Renal pelvis (tissue), 4 donors: ENCODE data around the gene FGFR3. TPM values are rescaled to one million over a fixed set of nuclear protein-coding genes. Genes with fewer than 3 reads are reported as not detected.
"Not testable (repeated sequence)": the region's sequence is repeated elsewhere in the genome, so short reads cannot be mapped to it uniquely, and the experiment has no call there.

Experiments used
- DNase-seq: peaks from one replicate; pipeline ENCODE4 v3.0.0-alpha.2; 2013
- polyA plus RNA-seq, 3 donors: library from polyadenylated mRNA; unstranded; fragments of 120-200 nt; gene quantifications; one replicate each; pipeline ENCODE4 v1.2.1, GENCODE V29; 2013; ENCODE audit not compliant: insufficient read length in 3 of 3

Gene FGFR3
- polyA plus RNA-seq, 3 donors = 106 to 147 (median 144) TPM

GRCh38 chr4:1837069-1837468, 44.0 kb downstream of the FGFR3 start:
- DNase-seq = no peak

GRCh38 chr4:1839282-1839681, 46.2 kb downstream of the FGFR3 start:
- no peak for DNase-seq

DNA sequence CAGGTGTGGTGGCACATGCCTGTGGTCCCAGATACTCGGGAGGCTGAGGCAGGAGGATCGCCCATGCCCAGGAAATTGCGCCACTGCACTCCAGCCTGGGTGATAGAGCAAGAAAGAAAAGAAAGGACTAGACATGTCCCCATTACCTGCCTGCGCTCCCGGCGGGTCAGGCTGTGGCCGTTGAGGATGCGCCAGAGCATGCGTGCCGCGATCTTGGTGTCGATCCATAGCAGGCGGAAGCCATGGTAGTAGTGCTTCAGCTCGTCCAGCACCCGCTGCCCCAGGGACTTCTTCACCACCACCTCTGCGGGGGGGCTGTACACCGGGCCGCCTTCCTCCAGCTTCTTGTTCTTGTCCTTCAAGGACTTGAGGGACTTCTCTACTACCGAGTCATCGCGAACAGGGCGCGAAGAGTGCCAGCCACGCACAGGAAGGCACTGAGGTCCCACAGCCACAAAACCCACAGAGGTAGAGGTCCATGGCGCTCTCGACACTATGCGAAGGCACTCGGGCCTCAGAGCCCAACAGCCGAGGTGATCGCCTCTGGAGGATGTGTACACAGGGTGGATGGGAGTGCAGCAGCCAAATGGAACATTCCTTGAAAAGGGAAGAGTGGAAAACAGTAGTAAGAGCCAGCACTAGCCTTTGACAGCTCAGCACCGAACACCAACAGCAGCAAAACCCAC, 48.3 kb downstream of the FGFR3 start:
- DNase-seq = no peak

DNA sequence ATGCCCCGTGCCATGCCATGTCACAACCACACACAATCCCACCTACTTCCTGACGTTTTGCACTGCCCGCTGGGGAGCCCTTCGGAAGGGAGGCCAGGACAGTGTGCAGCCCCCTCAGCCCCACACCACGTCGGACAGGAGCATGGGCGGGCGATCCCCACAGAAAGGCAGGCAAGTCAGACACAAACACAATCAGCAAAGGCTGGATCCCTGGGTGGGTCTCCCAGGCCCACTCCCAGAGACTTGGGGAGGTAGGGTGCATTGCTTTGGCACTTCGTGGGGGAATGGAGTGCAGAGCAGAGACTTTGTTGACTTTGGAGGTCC, 48.8 kb downstream of the FGFR3 start:
- DNase-seq = no peak

DNA sequence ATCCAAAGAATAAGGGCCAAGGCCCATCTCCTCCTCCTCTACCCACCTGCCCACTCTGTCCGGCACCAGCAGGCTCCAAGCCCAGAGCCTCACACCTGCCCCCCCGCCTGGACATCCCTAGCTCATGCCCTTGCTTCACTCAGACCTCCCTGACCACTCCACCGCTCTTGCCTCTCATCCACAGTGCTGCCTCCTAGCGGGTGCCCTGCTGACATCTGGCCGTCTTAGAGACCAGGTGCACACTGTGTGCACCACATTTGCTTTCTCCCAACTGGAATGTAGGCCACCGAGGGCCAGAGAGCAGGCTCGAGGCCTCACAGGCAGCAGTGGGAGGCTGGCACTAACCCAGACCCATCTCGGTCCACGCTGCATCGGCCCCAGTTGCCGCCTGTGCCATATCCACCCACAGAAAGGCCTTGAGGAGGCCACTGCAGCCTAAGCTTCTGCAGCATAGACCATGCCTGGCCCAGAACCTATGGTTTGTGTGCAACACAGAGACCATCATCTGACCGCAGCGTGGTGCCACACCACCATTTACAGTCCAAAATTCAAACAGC, 49.3 kb downstream of the FGFR3 start:
- no peak for DNase-seq

- no peak for DNase-seq
Observed at GRCh38 chr4:1842993-1843448, 49.9 kb downstream of the FGFR3 start.

DNA sequence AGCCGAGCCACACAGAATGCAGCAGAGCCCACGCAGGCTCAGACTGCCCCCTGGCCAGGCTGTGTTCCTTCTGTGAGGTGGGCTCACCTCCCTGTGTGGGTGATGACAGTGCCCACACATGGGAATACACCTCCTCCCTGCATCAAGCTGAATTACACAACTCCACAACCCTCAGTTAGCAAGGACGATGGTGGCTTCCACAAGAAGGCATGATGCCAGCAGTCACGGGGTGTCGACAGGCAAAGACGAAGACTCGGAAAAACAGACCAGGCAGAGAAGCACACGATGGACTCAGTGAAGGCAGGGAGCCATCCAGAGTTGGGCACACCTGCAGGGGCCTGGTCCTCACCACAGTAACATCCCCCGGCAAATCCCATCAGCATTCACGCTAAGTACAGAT, 50.8 kb downstream of the FGFR3 start:
- DNase-seq = no peak

- not testable (repeated sequence) for DNase-seq
Observed at GRCh38 chr4:1844618-1845017, 51.5 kb downstream of the FGFR3 start.

- DNase-seq = no peak
Observed at GRCh38 chr4:1846580-1846979, 53.5 kb downstream of the FGFR3 start.

- DNase-seq = no peak
Observed at GRCh38 chr4:1850276-1850675, 57.2 kb downstream of the FGFR3 start.

- no peak for DNase-seq
Observed at GRCh38 chr4:1851160-1851559, 58.1 kb downstream of the FGFR3 start.

- no peak for DNase-seq
Observed at GRCh38 chr4:1851575-1852410, 58.7 kb downstream of the FGFR3 start.

- DNase-seq = no peak
Observed at GRCh38 chr4:1852904-1853623, 60.0 kb downstream of the FGFR3 start.

DNA sequence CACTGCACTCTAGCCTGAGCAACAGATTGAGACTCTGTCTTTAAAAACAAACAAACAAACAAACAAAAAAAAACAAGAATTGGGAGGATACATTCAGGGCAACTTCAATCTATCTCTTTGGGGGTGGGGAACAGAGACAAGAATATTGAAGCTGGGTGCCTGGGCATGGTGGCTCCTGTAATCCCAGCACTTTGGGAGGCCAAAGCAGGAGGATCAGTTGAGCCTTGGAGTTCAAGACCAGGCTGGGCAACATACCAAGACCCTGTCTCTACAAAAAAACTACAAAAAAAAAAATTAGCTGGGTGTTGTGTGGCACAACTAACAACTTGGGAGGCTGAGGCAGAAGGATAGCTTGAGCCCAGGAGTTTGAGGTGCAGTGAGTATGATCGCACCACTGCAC, 61.7 kb downstream of the FGFR3 start:
- DNase-seq = no peak

DNA sequence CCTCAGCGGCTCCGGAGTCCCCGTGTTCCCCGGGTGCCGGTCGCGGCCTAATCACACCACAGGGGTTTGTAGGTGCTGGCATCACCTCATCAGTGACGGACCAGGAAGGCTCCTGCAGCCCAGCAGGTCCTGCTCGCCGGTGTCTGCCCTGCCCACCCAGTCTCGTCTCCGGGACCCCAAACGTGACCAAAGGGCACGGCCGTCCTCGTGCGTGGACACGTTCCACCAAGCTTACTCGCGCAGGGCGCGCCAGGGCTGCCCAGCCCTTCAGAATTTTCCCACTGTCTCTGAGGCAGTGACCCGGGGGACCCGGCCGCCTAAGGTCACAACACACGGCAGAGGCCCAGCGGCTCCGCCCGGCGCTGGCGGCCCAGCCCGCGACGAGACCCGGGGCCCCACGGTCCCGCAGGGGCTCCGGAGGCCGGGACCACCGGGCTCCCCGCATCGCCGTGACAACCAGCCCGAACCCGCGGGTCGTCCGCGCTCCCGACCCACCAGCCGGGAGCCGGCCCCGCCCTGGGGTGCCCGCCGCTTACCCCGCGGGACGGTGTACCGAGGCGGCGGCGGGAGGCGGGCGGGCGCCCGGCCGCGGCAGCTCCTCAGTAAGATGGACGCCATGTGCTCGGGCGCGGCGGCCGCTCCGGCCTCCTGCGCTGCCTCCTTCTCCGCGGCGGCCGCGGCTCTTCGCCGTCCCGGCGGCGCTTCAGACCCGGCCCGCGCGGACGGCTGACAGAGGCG, 62.4 kb downstream of the FGFR3 start:
- DNase-seq = no peak

DNA sequence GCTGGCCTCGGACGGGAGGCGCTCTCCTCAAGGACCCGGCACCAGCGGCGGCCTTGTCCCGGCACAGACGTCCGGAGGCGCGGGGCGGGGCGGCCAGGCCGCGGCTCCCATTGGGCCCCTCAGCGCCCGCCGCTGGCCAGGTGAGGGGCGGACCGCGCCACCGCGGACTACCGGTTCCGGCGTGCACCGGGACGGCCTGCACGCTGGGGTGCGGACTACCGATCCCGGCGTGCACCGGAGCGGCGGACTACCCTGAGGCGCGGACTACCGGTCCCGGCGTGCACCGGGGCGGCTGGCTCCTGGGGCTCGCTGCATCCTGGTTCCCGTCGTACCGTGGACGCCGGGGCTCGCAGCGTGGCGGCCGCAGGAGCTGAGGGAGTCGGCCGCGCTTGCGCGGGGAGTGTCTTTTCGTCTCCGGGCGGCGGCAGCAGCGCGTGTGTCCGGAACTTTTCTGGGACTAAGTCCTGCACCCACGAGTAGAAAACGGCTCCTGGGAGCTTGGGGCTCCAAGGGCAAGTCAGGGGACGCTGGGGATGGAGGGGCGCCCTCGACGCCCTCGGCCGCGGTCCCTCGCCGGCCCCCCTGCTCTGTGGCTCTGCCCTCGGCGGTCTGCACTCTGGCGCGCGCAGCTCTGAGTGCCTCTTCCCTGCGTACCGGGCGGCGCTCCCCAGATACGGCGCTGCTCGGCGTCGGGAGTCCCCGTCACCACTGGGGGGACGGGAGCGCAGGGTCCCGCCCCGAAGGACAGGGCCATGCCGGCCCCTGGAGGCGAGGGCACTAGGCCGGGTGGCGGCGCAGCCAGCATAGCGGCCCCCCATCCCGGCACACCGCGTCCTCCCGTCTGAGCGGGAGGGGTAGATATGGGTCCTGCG, 63.2 kb downstream of the FGFR3 start, which contains the start of gene LETM1:
Gene LETM1, minus strand, starts transcription at position 86 of the 872 bp plus-strand sequence. CDS start 206 bp downstream, outside the sequence.
- DNase-seq = peak; percentile 93

DNA sequence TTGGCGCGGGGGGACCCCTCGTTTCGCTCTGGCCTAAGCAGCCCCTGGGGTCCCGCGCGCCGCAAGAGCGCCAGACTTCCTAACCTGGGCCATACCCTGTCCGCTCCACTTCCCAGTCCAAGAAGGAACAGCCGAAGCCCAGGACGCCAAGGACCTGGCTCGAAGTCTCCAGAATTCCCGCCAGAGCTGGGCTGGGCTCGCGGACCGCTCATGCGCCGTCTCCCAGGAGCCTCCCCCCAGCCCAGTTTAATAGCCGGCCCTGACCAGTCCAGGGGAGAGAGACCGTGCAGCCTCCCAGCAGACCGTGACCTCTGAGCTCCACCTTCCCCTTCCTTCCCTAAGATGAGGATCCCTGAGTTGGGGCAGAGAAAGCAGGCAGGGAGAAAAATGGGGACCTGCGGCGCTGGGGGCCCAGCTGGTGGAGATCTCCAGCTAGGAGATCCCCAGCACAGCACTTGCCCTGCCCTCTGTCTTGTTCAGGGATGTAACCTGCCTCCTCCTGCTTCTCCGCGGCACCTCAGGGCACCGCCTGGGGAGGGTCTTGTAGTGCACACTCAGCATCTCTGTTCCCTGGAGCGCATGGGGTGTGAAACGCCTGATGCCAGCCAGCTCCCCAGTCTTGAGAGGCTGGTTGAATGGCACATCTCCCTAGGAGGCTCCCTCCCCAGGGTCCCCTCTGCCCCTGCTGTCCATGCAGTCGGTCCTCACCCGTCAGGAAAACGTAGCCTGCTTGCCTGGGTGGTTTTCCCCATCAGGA, 64.0 kb downstream of the FGFR3 start:
- DNase-seq = no peak

- DNase-seq = no peak
Observed at GRCh38 chr4:1857931-1858330, 64.8 kb downstream of the FGFR3 start.
